Testis (tissue), 3 donors: ENCODE data around the gene SGSM1. TPM values are rescaled to one million over a fixed set of nuclear protein-coding genes. Genes with fewer than 3 reads are reported as not detected.

Experiments used
- DNase-seq: peaks from one replicate; pipeline ENCODE4 v3.0.0-alpha.2; 2019
- H3K27ac ChIP-seq, 2 donors: fragments of 200-600 bp; sonication (generic); one replicate each; pipeline ENCODE4 v1.5.1; 2019
- H3K27me3 ChIP-seq: fragments of 200-600 bp; sonication (generic); one replicate; pipeline ENCODE4 v1.5.1; 2019
- H3K36me3 ChIP-seq: fragments of 200-600 bp; sonication (generic); one replicate; pipeline ENCODE4 v1.5.1; 2017; ENCODE audit warnings: low read depth; ENCODE audit errors: missing control alignments
- H3K4me1 ChIP-seq: fragments of 200-600 bp; sonication (generic); one replicate; pipeline ENCODE4 v1.5.1; 2019
- H3K4me3 ChIP-seq, 2 donors: fragments of 200-600 bp; sonication (generic); one replicate each; pipeline ENCODE4 v1.5.1; 2017 to 2019
- H3K9me3 ChIP-seq: fragments of 200-600 bp; sonication (generic); one replicate; pipeline ENCODE4 v1.5.1; 2017
- CTCF ChIP-seq, 3 experiments: fragments of 450-650 bp in 2 of 3; fragments of 200-600 bp in 1 of 3; sonication (generic) in 1 of 3; IDR thresholded peaks; one replicate each; pipeline ENCODE4 v1.5.1; 2016 to 2019; ENCODE audit warnings: antibody characterized with exemption in 3 of 3, mild to moderate bottlenecking in 2 of 3, moderate library complexity in 1 of 3
- POLR2A ChIP-seq: fragments of 450-650 bp; IDR thresholded peaks from one replicate; pipeline ENCODE4 v1.6.1; 2017; ENCODE audit warnings: antibody characterized with exemption, mild to moderate bottlenecking, moderate library complexity
- WGBS, 2 donors: methylation state at CpG; one replicate each; pipeline ENCODE4 v1.1.5; 2018; 5-methylcytosine and 5-hydroxymethylcytosine counted together
- intact Hi-C: fragments of 100-400 bp; cut with DNase I; formaldehyde crosslinking; loops from one replicate; pipeline ENCODE4 v1.15.1; 2023; ENCODE audit warnings: low total_unique reads
- polyA plus RNA-seq: library from polyadenylated mRNA; stranded (reverse); fragments of 350-450 nt; fragmentation: Illumina TruSeq; extraction: RNeasy Lipid Tissue Mini Kit (QIAGEN cat#74804); gene quantifications from one replicate; pipeline ENCODE4 v1.2.3, GENCODE V29; 2014; ENCODE audit warnings: low read depth, low replicate concordance; ENCODE audit not compliant: insufficient read depth
- small RNA-seq, 2 donors: library from RNA; depleted of rRNA; stranded (forward); fragments of <200 nt; gene quantifications; one replicate each; pipeline ENCODE3, GENCODE V24; 2016
- total RNA-seq, 2 donors: library from RNA; depleted of rRNA; stranded (reverse); fragments of >200 nt; gene quantifications; one replicate each; pipeline ENCODE4 v1.2.3, GENCODE V29; 2016

Gene SGSM1
- total and polyA plus RNA-seq, 3 donors from 2014 or later = 5.1 to 8.4 (median 7.9) TPM

GRCh38 chr22:24973872-24974271, 167.9 kb downstream of the SGSM1 start:
- Histone ChIP-seq H3K36me3 (no peaks in the 10 kb centered on the region), H3K4me1 (peaks cover 32% of the 10 kb centered on the region), H3K27ac (no peak overlapping the region), H3K27me3 (no peaks in the 10 kb centered on the region), H3K4me3 (no peak overlapping the region), H3K9me3 (no peaks in the 10 kb centered on the region)
- intact Hi-C loops = no loop called here
- no peak for DNase-seq
- WGBS, 2 donors = 82 to 93% methylated on average over 4 to 6 of the region's 6 CpGs
- TF ChIP-seq POLR2A (no peak), CTCF (IDR thresholded peaks at IDR 0.05) (no peak)

GRCh38 chr22:24975125-24975640, 169.2 kb downstream of the SGSM1 start:
- no peak for DNase-seq
- no peaks in the 10 kb centered on the region for H3K27me3 ChIP-seq
- intact Hi-C loops = no loop called here
- H3K36me3 ChIP-seq = no peaks in the 10 kb centered on the region
- peaks cover 25% of the 10 kb centered on the region for H3K4me1 ChIP-seq
- 85 to 90% methylated on average over 5 of the region's 5 CpGs for WGBS, 2 donors
- no peaks in the 10 kb centered on the region for H3K9me3 ChIP-seq
- TF ChIP-seq CTCF (IDR thresholded peaks at IDR 0.05) = no peak
- no peak for TF ChIP-seq POLR2A
- no peak overlapping the region for H3K4me3 ChIP-seq
- no peak overlapping the region for H3K27ac ChIP-seq

DNA sequence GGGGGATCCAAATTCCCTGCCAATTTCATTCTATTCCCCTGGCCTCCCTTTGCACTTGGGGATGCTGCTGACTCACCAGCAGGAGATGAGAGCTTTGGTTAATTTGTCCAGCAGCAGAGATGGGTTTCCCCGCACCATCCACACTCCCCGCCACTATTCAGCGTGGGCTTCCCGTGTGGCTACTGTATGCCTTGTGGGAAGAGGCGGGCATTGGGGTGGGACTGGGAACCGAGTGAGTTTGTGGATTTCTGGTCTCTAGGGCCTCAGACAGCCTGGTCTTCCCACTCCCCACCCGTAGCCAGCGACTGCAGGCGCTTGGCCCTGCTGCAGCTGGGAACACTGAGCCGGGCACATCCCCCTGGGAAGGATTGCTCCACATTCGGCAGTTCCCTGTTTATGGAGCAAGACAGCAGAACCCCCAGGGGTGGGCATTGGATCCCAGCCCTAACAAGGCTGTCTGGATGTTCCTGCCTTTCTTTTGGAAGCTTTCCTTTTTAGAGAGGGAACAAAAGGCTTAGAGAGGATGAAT, 169.9 kb downstream of the SGSM1 start:
- TF ChIP-seq POLR2A (no peak), CTCF (IDR thresholded peaks at IDR 0.05) (no peak)
- H3K27me3 ChIP-seq = no peaks in the 10 kb centered on the region
- peak; percentile 75 for DNase-seq
- H3K4me1 ChIP-seq = peaks cover 25% of the 10 kb centered on the region
- H3K27ac ChIP-seq = peak overlapping the region; percentile 53 to 88
- intact Hi-C loops = no loop called here
- H3K4me3 ChIP-seq = no peak overlapping the region
- H3K36me3 ChIP-seq = no peaks in the 10 kb centered on the region
- WGBS, 2 donors = 24 to 31% methylated on average over 10 to 11 of the region's 11 CpGs
- H3K9me3 ChIP-seq = no peaks in the 10 kb centered on the region

DNA sequence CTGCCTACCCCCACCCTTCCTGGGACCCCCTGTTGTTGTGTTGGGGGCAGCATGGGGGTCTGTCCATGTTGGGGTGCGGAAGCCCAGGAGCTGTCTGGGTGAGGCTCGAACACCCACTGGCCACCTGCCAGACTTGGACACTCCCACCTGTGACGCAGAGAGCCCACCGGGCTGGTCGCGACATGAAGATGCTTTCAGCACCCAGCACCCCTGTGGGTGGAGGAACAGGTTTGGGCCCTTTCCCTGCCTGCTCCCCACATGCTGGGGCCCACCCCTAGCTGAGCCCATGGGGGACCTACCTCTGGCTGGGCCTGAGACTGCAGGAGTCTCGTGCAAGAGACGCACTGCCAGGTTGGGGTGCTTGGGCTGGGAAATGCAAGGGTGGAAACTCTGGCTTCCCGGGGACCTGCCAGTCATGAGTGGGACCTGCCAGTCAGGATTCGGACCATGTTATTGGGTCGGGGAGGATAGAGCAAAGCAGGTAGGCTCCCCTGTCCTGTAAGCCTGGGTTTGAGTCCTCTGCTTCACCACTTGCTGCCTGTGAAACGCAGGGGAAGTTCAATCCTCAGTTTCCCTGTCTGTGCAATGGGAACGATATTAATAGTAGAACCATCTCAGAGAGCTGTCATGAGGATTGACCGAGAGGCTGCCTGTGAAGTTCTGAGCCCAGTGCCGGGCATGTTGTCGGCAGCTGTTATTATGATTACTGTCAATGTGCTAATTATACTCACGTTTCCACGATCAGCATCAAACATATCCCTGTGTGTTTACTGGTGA, 170.6 kb downstream of the SGSM1 start:
- Histone ChIP-seq H3K27ac (peak overlapping the region; percentile 53 to 88), H3K36me3 (no peaks in the 10 kb centered on the region), H3K4me1 (peaks cover 25% of the 10 kb centered on the region), H3K4me3 (no peak overlapping the region), H3K27me3 (no peaks in the 10 kb centered on the region), H3K9me3 (no peaks in the 10 kb centered on the region)
- no peak for TF ChIP-seq POLR2A
- TF ChIP-seq CTCF (IDR thresholded peaks at IDR 0.05) = no peak
- no peak for DNase-seq
- 43 to 45% methylated on average over 14 to 18 of the region's 18 CpGs for WGBS, 2 donors
- intact Hi-C loops = no loop called here

Small RNA genes within 50 kb of the gene (small RNA-seq; reads per million reads assigned to genes)
- 0 reads per million in 2 donors for gene RF00275

Other genes starting within 250 kb of the SGSM1 start
- 100 to 1,000 TPM; 120 to 162 TPM for gene LRRC75B, start 213.1 kb upstream of the SGSM1 start, total RNA-seq
- 33.0 TPM for gene LRRC75B, start 213.1 kb upstream of the SGSM1 start, polyA plus RNA-seq
- 10 to 100 TPM; 75.3 to 78.2 TPM for gene GGT1, start 203.0 kb upstream of the SGSM1 start, total RNA-seq
- 23.1 TPM for gene GGT1, start 203.0 kb upstream of the SGSM1 start, polyA plus RNA-seq
- gene PIWIL3, start 31.5 kb upstream of the SGSM1 start, total RNA-seq = 1 to 10 TPM; 1.9 to 2.3 TPM
- 1.5 TPM for gene PIWIL3, start 31.5 kb upstream of the SGSM1 start, polyA plus RNA-seq
- gene LHFPL7, start 140.5 kb downstream of the SGSM1 start, total RNA-seq = not detected
- not detected for gene LHFPL7, start 140.5 kb downstream of the SGSM1 start, polyA plus RNA-seq
- gene KIAA1671, start 146.5 kb downstream of the SGSM1 start, total RNA-seq = 10 to 100 TPM; 24.4 to 28.6 TPM
- 16.8 TPM for gene KIAA1671, start 146.5 kb downstream of the SGSM1 start, polyA plus RNA-seq